ENCODE data around the gene SLC6A17. TPM values are rescaled to one million over a fixed set of nuclear protein-coding genes. Genes with fewer than 3 reads are reported as not detected.

Gene SLC6A17
- total and polyA plus RNA-seq, 9 donors, result 0.03 to 0.15 (median 0.05) TPM; not detected in 3

DNA sequence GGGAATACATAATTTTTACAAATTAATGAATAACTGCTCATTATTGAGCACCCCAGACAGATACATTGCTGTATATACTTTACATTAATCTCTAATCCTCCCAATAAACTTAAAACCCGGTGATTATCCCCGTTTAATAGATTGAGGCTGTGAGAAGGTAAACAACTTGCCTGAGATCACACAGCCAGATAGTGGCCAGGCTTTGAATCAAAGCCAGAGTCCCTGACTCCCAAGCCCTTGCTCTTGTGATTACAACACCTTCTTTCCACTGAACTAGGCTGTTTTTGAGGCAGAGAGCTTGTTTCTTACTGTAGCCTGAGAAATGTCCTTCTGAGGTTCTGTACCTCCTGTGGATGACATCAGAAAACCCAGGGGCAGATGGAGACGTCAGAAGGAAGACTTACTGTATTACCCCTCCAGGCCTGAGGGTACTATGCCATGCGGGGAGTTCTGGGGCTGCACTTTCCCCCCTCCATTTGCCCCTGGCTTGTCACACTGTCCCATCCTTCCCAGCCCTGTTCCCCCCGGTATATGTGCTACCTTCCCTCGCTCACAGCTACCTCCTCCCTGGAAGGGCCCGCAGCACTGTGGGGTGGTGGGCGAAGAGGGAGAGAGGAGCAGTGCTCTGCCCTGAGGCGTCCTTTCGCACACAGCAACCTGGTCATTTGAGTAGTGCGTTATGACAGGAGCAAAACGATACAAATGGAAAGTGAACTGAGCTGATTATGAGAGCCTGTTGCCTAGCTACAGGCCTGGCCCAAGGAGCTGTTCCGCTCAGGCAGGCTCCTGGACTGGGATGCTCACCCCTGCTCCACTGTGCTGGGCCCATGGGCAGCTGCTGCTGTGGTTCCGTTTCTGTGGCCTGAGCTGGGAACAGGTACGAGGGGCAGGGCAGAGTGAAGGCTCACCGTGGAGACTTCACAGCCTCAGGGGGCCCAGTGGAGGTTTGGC lies 64.4 kb downstream of the SLC6A17 start:
- H3K27me3 ChIP-seq, result no peaks in the 10 kb centered on the region
- H3K36me3 ChIP-seq, result no peaks in the 10 kb centered on the region
- TF ChIP-seq, protein P1, sequence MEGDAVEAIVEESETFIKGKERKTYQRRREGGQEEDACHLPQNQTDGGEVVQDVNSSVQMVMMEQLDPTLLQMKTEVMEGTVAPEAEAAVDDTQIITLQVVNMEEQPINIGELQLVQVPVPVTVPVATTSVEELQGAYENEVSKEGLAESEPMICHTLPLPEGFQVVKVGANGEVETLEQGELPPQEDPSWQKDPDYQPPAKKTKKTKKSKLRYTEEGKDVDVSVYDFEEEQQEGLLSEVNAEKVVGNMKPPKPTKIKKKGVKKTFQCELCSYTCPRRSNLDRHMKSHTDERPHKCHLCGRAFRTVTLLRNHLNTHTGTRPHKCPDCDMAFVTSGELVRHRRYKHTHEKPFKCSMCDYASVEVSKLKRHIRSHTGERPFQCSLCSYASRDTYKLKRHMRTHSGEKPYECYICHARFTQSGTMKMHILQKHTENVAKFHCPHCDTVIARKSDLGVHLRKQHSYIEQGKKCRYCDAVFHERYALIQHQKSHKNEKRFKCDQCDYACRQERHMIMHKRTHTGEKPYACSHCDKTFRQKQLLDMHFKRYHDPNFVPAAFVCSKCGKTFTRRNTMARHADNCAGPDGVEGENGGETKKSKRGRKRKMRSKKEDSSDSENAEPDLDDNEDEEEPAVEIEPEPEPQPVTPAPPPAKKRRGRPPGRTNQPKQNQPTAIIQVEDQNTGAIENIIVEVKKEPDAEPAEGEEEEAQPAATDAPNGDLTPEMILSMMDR (IDR thresholded peaks at IDR 0.05), result no peak
- TF ChIP-seq EP300 (IDR thresholded peaks at IDR 0.05), result no peak
- H3K9me3 ChIP-seq, result no peaks in the 10 kb centered on the region
- H3K27ac ChIP-seq, result no peak overlapping the region
- H3K4me1 ChIP-seq (ENCODE audit: insufficient read depth), result peaks cover 13% of the 10 kb centered on the region
- intact Hi-C loops (cut with DNase I), result loop anchor here in 1 of 4 donors (10.0 kb wide), 1 partner anchor 190 kb away; the partner anchor contains the start of gene LAMTOR5
- WGBS, 3 donors, result 68 to 81% (median 68%) methylated on average over 16 of the region's 16 CpGs
- H3K4me3 ChIP-seq, result no peak overlapping the region
- no peak for DNase-seq

DNA sequence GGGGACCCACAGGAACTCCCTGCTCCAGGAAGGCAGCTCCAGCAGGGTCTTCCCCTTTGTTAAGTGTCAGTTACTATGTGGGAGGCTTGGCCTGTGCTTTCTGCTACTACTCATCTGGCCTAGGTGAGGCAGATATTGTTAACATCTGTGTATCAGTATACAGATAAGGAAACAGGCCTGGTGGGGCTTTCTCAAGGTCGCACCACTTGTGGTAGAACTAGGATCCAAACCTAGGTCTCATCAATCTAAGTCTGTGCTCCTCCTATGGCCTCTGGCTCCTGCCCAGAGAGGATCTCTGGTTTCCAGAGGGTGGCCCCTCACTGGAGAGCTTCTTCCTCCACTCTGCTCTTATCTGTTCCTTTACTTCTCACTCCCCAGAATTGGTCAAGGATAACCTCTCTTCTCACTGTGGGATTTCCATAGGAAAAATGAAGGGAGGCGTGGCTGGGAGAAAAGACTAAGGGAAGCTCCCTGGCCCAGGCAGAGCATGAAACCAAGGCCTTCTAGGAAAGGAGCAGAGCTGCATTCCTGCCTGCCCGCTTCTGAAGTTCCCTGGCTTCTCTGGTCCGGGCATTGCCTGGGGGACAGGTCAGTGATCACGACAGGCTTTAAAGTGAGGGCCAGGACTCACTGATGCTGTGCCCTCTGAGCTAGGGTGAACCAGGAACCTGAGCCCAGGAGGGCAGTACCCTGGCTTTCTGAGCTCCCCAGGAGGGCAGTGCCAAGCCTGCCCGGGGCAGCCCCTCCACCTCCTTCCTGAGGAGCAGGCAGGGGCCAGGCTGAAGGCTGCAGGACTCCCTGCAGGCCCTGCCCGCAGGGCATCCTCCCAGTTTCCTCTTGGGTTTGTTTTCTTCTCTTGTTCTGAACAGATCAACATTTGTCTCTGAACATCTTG lies 65.6 kb downstream of the SLC6A17 start:
- 69 to 79% (median 72%) methylated on average over 7 of the region's 7 CpGs for WGBS, 3 donors
- intact Hi-C loops (cut with DNase I), result loop anchor here in 1 of 4 donors (10.0 kb wide), 1 partner anchor 189 kb away; the partner anchor contains the start of gene LAMTOR5

DNA sequence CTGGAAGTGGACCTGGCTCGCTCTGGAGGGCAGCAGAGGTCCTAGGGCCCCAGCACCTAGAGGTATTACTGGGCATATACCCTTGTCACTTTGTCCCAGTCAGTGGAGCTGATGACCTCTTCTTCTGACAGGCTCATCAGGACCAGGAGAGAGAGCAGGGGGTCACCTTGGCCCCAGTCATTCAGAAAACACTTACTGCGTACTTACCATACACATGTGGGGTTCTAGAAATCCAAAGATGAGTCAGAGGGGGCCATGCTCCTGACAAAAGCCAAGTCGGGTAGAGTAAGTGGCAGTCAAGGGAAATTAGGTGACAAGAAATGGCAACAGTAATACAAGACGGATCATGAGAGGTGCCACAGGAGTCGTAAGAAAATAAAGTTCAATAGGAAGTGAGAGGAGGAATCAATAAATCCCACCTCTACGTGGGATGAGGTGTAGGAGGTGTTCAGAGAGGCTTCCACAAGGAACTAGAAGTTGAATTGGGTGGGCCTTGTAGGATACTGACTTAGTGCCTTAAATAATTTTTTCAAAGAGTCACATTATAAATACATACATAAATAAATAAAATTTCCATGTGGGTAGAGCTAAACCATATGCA lies 66.7 kb downstream of the SLC6A17 start:
- TF ChIP-seq, protein P1 (IDR thresholded peaks at IDR 0.05), result no peak
- no peak for TF ChIP-seq EP300 (IDR thresholded peaks at IDR 0.05)
- no peak for TF ChIP-seq POLR2A (IDR thresholded peaks at IDR 0.05)
- WGBS, 3 donors, result 89 to 95% (median 93%) methylated on average over 6 of the region's 6 CpGs
- intact Hi-C loops (cut with DNase I), result loop anchor here in 1 of 4 donors (10.0 kb wide), 1 partner anchor 188 kb away; the partner anchor contains the start of gene LAMTOR5

More for the DNA sequence above, 65.6 kb downstream of the SLC6A17 start:
- no peak for DNase-seq
- Histone ChIP-seq H3K27ac (no peak overlapping the region), H3K9me3 (no peaks in the 10 kb centered on the region), H3K4me1 (ENCODE audit: insufficient read depth) (peaks cover 11% of the 10 kb centered on the region), H3K4me3 (no peak overlapping the region), H3K27me3 (no peaks in the 10 kb centered on the region), H3K36me3 (no peaks in the 10 kb centered on the region)
- TF ChIP-seq, protein P1 (IDR thresholded peaks at IDR 0.05), result no peak
- TF ChIP-seq EP300 (IDR thresholded peaks at IDR 0.05) (no peak), POLR2A (IDR thresholded peaks at IDR 0.05) (no peak)

DNA sequence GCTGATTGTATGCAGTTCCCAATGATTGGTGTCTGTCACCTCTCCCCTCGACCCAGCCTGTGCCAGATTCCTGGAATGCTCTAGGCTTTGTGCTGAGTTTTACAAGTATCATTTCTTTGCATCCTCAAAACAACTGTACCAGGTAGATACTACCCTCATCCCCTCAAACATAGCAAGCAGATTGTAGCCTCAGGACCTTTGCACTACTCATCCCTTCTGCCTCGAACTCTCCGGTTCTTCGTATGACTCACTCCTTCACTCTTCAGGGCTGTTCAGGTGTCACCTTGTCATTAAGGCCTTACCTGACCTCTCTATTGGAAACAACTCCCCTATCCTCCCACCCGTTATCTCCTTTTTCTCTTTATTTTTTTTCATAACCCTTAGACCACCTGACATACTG lies 67.8 kb downstream of the SLC6A17 start:
- 91 to 95% (median 92%) methylated on average over 5 of the region's 5 CpGs for WGBS, 3 donors
- Histone ChIP-seq H3K9me3 (no peaks in the 10 kb centered on the region), H3K4me3 (no peak overlapping the region), H3K36me3 (no peaks in the 10 kb centered on the region), H3K27me3 (no peaks in the 10 kb centered on the region), H3K27ac (no peak overlapping the region), H3K4me1 (ENCODE audit: insufficient read depth) (peaks cover 7% of the 10 kb centered on the region)
- no peak for DNase-seq
- intact Hi-C loops (cut with DNase I), result loop anchor here in 1 of 4 donors (10.0 kb wide), 1 partner anchor 187 kb away; the partner anchor contains the start of gene LAMTOR5
- TF ChIP-seq, protein P1 (IDR thresholded peaks at IDR 0.05), result no peak
- TF ChIP-seq POLR2A (IDR thresholded peaks at IDR 0.05) (no peak), EP300 (IDR thresholded peaks at IDR 0.05) (no peak)

More for the DNA sequence above, 66.7 kb downstream of the SLC6A17 start:
- no peak for DNase-seq
- Histone ChIP-seq H3K9me3 (no peaks in the 10 kb centered on the region), H3K36me3 (no peaks in the 10 kb centered on the region), H3K4me3 (no peak overlapping the region), H3K4me1 (ENCODE audit: insufficient read depth) (peaks cover 11% of the 10 kb centered on the region), H3K27me3 (no peaks in the 10 kb centered on the region), H3K27ac (no peak overlapping the region)
